ENCODE results near the gene CPNE2.
"Not testable (repeated sequence)": the region's sequence is repeated elsewhere in the genome, so short reads cannot be mapped to it uniquely, and the experiment has no call there.

The CPNE2 gene

DNA sequence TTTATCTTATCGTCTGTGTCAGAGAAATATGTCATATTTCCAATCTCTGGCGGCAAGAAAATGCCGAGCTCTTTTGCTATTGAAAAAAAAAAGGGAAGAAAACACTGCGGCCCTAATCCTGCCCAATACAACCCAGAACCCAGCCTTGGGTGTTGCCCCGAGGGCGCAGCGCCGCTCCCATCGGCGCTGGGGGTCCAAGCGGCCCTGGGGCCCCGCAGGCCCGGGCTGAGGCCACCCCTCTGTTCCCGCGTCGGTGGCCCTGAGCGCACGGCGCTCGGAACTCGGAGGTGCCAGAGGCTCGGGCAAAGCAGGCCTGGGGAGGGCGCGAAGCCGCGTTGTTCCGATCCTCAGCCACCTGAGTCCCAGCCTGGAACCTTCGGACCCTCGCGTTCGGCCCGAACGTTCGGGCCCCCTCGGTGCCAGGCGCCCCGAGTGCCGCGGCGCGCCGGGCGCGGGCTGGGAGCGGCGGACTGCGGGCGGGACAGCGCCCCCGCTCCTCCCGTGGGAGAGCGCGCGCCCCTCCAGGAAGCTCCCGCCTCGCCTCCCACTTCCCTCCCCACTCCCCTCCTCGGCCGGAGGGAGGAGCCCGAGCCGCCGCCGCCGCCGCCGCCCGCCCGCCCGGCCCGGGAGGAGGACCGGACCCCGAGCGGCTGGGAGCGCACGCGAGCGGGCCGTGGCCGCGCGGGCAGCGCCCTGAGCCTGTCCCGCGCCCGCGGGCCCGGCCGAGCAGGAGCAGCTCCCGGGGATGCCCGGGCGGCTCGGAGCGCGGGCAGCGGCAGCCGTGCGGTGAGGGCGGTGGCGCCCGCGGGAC is at the start of gene CPNE2:
CPNE2 (plus strand) TSS at position 609 of the 811 bp plus-strand sequence. CDS start 18,160 bp downstream, outside the sequence.
- DNase-seq: no peak

GRCh38 chr16:57043248-57043647 is 49.1 kb upstream of the CPNE2 start:
- no peak for DNase-seq

DNA sequence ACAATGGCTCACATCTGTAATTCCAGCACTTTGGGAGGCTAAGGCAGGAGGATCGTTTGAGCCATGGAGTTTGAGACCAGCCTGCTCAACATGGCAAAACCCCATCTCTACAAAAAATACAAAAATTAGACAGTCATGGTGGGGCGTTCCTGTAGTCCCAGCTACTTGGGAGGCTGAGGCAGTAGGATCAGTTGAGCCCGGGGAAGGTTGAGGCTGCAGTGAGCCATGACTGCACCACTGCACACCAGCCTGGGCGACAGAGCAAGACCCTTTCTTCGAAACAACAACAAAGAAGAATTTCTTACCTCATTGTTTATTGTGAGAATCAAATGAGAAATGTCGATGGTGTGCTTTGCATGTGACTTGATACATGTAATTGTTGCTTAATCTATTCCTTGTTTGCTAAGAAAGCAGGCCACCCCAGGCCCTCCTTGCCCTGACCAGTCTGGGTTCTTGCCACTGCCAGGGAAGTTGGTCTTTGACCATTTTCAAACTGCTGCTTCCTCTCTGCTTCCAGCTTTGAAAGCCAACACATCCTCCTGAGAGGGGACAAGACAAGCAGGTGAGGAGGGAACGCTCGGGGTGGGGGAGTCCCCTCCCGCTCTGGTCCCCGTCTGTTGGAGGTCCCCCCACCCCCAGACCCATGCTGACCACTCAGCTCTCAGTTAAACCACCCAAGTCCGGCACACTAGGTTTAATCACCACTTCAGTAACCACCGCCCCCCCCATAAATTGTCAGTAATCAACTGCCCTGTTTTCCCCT is 47.3 kb upstream of the CPNE2 start:
- no peak for DNase-seq

GRCh38 chr16:57045694-57046381 is 46.5 kb upstream of the CPNE2 start:
- DNase-seq: peak; percentile 59

DNA sequence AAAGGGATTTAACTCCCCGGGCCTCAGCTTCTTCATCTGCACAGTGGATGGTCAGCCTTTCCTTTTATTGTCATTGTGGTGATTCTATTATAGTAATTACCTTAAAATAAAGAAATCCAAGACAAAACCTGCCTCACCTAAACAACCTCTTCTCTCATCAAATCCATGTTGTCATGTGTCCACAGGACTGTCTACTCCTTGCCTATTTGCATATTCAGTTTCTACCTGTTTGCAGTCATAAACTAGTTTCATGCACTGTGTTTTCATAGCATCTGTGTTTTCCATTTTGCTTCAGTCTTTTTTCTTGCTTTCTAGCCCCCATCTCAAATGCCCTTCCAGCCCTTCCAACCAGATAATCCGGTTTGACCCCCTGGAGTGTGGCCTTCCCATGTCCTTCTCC is 44.3 kb upstream of the CPNE2 start:
- no peak for DNase-seq

- DNase-seq: no peak
Measured at GRCh38 chr16:57049678-57050077, 42.7 kb upstream of the CPNE2 start.

DNA sequence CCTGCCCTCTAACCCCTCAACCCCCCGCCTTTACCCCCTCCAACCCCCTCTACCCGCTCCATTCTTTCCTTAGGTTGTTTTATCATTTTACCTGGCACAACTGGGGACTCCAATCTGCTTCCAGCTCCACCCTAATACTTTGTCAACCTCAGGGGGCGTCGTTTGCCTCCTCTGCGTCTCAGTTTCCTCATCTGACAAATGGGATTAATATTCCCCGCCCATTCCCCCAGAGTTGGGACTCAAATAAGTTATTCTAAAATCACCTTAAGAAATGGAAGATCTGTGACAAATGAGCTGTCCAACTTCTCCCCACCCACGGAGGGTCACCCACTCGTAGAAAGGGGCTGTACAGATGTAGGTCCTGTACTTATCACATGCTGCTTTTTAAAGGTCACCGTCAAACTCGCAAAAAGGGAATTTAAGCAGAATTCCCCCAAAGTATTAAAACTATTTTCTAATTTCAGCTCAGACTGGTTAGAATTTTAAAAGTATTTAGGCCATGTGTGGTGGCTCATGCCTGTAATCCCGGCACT is 40.6 kb upstream of the CPNE2 start:
- no peak for DNase-seq

DNA sequence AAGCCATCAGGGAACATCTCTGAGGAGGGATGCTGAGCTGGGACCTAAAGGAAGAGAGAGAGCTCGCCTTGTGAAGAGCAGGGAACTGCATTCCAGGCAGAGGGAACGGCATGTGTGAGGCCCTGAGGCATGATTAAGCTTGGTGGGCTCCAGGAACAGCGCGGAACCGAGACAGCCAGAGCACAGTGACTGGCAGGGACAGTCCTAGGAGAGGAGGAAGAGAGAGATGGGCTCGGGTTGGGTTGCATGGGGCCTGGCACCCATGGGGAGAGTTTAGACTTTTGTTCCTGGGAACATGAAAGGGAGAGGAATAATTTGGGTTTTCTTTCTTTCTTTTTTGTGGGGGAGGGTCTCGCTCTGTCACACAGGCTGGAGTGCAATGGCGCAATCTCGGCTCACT is 39.2 kb upstream of the CPNE2 start:
- no peak for DNase-seq

DNA sequence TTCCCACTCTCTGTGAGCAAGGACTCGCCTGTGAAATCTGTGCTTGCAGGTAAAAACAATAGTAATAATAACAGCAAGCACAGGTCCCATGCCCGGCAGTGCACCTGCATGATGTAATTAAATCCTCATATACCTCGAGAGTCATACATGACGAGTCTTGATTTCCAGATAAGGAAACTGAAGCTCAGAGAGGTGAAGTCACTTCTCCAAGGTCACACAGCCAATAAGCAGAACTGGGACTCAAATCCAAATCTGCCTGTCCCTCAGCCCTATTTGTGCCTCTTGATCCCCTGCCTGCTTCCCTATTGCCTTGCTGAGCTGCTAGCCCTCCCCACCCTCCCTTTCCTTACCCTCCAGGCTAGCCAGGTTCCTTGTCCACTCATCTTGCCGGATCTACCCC is 38.0 kb upstream of the CPNE2 start:
- no peak for DNase-seq

DNA sequence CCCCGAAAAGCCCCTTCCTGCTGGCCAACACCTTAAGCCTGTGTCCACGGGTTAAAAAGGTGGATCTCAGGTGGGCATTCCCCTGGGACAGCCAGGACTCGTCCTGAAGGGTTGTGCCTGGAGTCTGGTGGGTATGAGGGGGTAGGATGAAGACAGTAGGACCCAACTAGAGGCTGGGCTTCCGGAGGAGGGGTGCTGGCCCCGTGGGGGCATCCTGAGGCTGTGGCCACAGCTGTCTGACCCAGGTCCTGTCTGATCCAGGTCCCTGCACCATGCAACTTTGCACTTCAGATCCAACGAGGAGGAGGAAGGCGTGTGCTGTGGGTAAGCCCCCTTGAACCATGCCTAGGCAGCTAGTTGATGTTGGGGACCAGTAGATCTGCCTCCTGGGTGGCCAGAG is 37.6 kb upstream of the CPNE2 start:
- DNase-seq: no peak

- DNase-seq: no peak
Measured at GRCh38 chr16:57055671-57056070, 36.7 kb upstream of the CPNE2 start.

GRCh38 chr16:57058291-57058861 is 34.0 kb upstream of the CPNE2 start:
- no peak for DNase-seq

DNA sequence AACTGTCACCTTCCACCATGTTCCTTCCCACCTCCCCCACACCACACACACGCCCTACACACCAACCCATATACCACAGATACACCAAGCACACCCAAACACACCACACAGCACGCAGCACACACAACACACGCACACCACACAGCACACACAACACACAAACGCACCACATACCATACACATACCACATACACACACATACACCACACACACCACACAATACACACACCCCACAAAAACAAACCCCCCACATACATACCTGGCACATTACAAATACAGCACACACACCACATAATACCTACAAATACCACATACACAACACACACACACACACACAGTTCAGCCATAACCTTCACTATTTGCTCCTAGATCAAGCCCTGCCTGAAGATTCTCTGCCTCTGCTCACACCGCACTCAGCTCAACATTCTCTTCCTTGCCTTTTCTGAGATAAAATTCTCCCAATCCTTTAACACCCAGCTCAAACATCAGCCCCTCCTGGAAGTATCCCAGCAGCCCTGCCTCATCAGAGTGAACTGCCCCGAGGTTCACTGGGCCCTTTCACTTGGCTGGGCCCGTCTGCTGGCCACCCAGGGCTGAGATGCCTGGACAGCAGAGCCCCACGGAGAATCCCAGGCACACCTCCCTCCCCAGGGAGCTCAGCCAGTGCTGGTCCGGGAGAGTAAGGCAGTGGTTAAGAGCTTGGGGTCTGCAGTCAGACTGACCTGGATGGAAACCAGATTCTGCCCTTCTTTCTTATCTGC is 31.9 kb upstream of the CPNE2 start:
- DNase-seq: no peak

- DNase-seq: no peak
Measured at GRCh38 chr16:57061084-57061905, 31.1 kb upstream of the CPNE2 start.

- DNase-seq: no peak
Measured at GRCh38 chr16:57062329-57062728, 30.1 kb upstream of the CPNE2 start.

- not testable (repeated sequence) for DNase-seq
Measured at GRCh38 chr16:57063189-57063588, 29.2 kb upstream of the CPNE2 start.

GRCh38 chr16:57064995-57065394 is 27.4 kb upstream of the CPNE2 start:
- no peak for DNase-seq

DNA sequence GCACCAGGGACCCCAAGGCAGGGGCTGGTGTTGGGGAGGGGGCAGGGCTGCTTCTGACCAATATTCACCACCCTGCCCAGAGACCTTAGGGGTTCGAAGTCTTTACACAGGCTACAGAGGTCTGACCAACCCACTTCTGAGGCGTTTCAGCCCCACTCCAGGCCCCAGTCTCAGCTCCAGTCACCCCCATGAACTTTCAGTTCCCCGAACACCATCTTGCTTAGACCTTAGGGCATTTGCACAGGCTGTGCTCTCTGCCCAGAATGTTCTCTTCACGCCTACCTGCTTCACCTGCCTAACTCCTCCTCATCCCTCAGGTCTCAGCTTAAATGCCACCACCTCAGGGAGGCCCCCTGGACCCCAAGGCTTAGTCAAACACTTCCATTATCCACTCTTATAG is 25.8 kb upstream of the CPNE2 start:
- no peak for DNase-seq

GRCh38 chr16:57067347-57067746 is 25.0 kb upstream of the CPNE2 start:
- DNase-seq: no peak

DNA sequence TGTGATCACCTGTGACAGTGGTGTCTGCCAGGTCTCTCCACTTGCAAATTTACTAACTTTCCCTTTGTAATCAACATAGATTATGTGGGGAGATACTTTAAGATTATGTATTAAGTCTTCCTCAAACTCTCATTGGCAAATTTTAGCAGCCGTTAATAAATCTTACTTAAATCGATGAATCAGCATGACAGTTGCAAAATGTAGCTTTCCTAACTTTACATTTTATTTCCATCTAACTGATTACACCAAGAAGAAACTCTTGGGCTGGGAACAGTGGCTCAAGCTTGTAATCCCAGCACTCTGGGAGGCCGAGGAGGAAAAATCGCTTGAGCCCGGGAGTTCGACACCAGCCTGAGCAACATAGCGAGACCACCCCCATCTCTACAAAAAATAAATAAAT is 23.3 kb upstream of the CPNE2 start:
- no peak for DNase-seq

- DNase-seq: no peak
Measured at GRCh38 chr16:57069635-57070370, 22.6 kb upstream of the CPNE2 start.

Measured in hematopoietic multipotent progenitor cell treated with erythropoietin and hydrocortisone succinate and interleukin-3 and kit ligand, for 8 days (in vitro differentiated cells).